Loucy (cell line): Measurements from ENCODE around the gene TRUB2.
"Not testable (repeated sequence)": the region's sequence is repeated elsewhere in the genome, so short reads cannot be mapped to it uniquely, and the experiment has no call there.

Experiments
- H2AFZ ChIP-seq: fragments of 200-600 bp; sonication (generic); 2 replicates; pipeline ENCODE4 v1.6.0; 2016; ENCODE audit warnings: antibody characterized with exemption, mild to moderate bottlenecking, low read length, moderate library complexity
- H3F3A ChIP-seq: fragments of 200-600 bp; 2 replicates; pipeline ENCODE4 v1.6.0; 2016; ENCODE audit warnings: antibody characterized with exemption, low read depth, mild to moderate bottlenecking
- H3K27me3 ChIP-seq: fragments of 200-600 bp; sonication (generic); 2 replicates; pipeline ENCODE4 v1.6.1; 2014; ENCODE audit warnings: low read length, mild to moderate bottlenecking; ENCODE audit not compliant: insufficient read depth, poor library complexity, severe bottlenecking
- H3K36me3 ChIP-seq: fragments of 200-600 bp; sonication (generic); 2 replicates; pipeline ENCODE4 v1.6.1; 2016; ENCODE audit warnings: low read length; ENCODE audit not compliant: insufficient read depth
- H3K4me1 ChIP-seq: fragments of 200-600 bp; sonication (generic); 2 replicates; pipeline ENCODE4 v1.5.1; 2014; ENCODE audit warnings: low read length, mild to moderate bottlenecking; ENCODE audit not compliant: insufficient read depth, poor library complexity, severe bottlenecking
- H3K4me2 ChIP-seq: fragments of 200-600 bp; sonication (generic); 2 replicates; pipeline ENCODE4 v1.6.0; 2014; ENCODE audit warnings: antibody characterized with exemption, low read length, low read depth, mild to moderate bottlenecking; ENCODE audit not compliant: poor library complexity, severe bottlenecking
- H3K4me3 ChIP-seq: fragments of 200-600 bp; sonication (generic); 2 replicates; pipeline ENCODE4 v1.5.1; 2014; ENCODE audit warnings: low read length, mild to moderate bottlenecking, mixed read lengths; ENCODE audit not compliant: poor library complexity, severe bottlenecking
- H3K79me2 ChIP-seq: fragments of 200-600 bp; sonication (generic); 2 replicates; pipeline ENCODE4 v1.6.1; 2014; ENCODE audit warnings: low read length; ENCODE audit not compliant: insufficient read depth
- H3K9ac ChIP-seq: fragments of 200-600 bp; sonication (generic); 2 replicates; pipeline ENCODE4 v1.6.0; 2014; ENCODE audit warnings: mild to moderate bottlenecking, low read depth, low read length, moderate library complexity; ENCODE audit not compliant: poor library complexity, severe bottlenecking
- H3K9me2 ChIP-seq: fragments of 200-600 bp; sonication (generic); replicated peaks from 2 replicates; pipeline ENCODE4 v1.6.1; 2016; ENCODE audit warnings: low read depth, low read length, mixed read lengths
- H3K9me3 ChIP-seq: fragments of 200-600 bp; sonication (generic); 2 replicates; pipeline ENCODE4 v1.6.1; 2014; ENCODE audit warnings: mild to moderate bottlenecking, antibody characterized with exemption, low read length, low read depth; ENCODE audit not compliant: insufficient read depth
- H4K20me1 ChIP-seq: fragments of 200-600 bp; sonication (generic); 2 replicates; pipeline ENCODE4 v1.6.0; 2014; ENCODE audit warnings: antibody characterized with exemption, low read length, mild to moderate bottlenecking; ENCODE audit not compliant: insufficient read depth, poor library complexity, severe bottlenecking
- CTCF ChIP-seq: fragments of 200-600 bp; sonication (generic); conservative IDR thresholded peaks from 2 replicates; pipeline ENCODE4 v1.5.1; 2014; ENCODE audit warnings: mild to moderate bottlenecking, antibody characterized with exemption, low read length
- EZH2phosphoT487 ChIP-seq: fragments of 200-600 bp; IDR thresholded peaks from 2 replicates; pipeline ENCODE4 v1.6.1; 2018; ENCODE audit warnings: antibody characterized with exemption, mild to moderate bottlenecking, moderate library complexity, borderline replicate concordance

TRUB2 gene

GRCh38 chr9:128280084-128280622 is 42.1 kb downstream of the TRUB2 start:
- Histone ChIP-seq H3K36me3 (no peaks in the 10 kb centered on the region), H3K4me3 (no peak overlapping the region), H3K9ac (no peak overlapping the region), H3K9me2 (no peaks in the 10 kb centered on the region), H2AFZ (no peak overlapping the region), H3K79me2 (peaks cover 14% of the 10 kb centered on the region), H3F3A (no peaks in the 10 kb centered on the region), H4K20me1 (peaks cover 3% of the 10 kb centered on the region), H3K4me2 (no peak overlapping the region), H3K27me3 (no peaks in the 10 kb centered on the region), H3K4me1 (peaks cover 9% of the 10 kb centered on the region), H3K9me3 (no peaks in the 10 kb centered on the region)
- TF ChIP-seq CTCF: no peak
- no peak for TF ChIP-seq EZH2phosphoT487

GRCh38 chr9:128279088-128280073 is 42.9 kb downstream of the TRUB2 start:
- H3F3A ChIP-seq, H3K9ac ChIP-seq, H3K4me2 ChIP-seq, H3K36me3 ChIP-seq, H3K4me3 ChIP-seq, H3K9me2 ChIP-seq, H3K27me3 ChIP-seq, H3K9me3 ChIP-seq, H4K20me1 ChIP-seq, H2AFZ ChIP-seq: not testable (repeated sequence)
- Histone ChIP-seq H3K79me2 (peaks cover 21% of the 10 kb centered on the region), H3K4me1 (peaks cover 17% of the 10 kb centered on the region)

GRCh38 chr9:128276574-128277270 is 45.5 kb downstream of the TRUB2 start:
- no peaks in the 10 kb centered on the region for H3K9me2 ChIP-seq
- H3K36me3 ChIP-seq: no peaks in the 10 kb centered on the region
- H4K20me1 ChIP-seq: peaks cover 14% of the 10 kb centered on the region
- H3K9ac ChIP-seq: peak overlapping the region; percentile 84
- H3K4me2 ChIP-seq: peak overlapping the region; percentile 89
- H3K9me3 ChIP-seq: no peaks in the 10 kb centered on the region
- no peaks in the 10 kb centered on the region for H3K27me3 ChIP-seq
- H2AFZ ChIP-seq: peak overlapping the region; percentile 77; the same call in 1 of the 2 replicates
- peaks cover 33% of the 10 kb centered on the region for H3K4me1 ChIP-seq
- H3K79me2 ChIP-seq: peaks cover 26% of the 10 kb centered on the region
- peak overlapping the region; percentile 84 for H3K4me3 ChIP-seq
- H3F3A ChIP-seq: no peaks in the 10 kb centered on the region
- TF ChIP-seq EZH2phosphoT487: no peak
- TF ChIP-seq CTCF: no peak
